ENCODE results near the gene SIL1. TPM values are rescaled to one million over a fixed set of nuclear protein-coding genes. Genes with fewer than 3 reads are reported as not detected.

The SIL1 gene
- total and polyA plus RNA-seq, 2 of the 4 experiments (the other 2 are of a cell fraction), result 56.1 to 66.0 TPM

DNA sequence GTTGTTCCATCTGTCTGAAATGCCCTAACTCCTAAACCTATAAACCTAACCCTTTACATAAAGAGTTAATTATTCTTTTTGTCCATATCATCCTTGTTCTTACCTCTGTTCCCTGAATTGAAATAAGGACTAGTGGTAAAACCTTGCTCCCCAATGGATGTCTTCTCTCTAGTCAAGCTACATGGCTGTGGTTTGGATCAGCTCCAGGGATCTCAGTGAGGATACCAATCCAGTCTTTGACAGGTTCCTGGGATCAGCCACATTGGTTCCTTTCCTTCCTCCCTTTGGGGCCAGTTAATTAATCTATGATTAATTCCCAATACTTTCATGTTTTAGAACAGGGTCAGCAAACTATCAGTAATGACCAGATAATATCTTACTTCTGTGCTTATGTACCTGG is 151.6 kb downstream of the SIL1 start:
- H3K9me1 ChIP-seq (ENCODE audit: insufficient read depth, low read length), result no peaks in the 10 kb centered on the region
- no peak overlapping the region for H2BK15ac ChIP-seq (ENCODE audit: low read depth, low read length)
- no peaks in the 10 kb centered on the region for H3K9me3 ChIP-seq (ENCODE audit: control insufficient read depth, insufficient read depth, low read length)
- BruUV-seq (replicated peaks), result no TSS peak
- dilution Hi-C loops (cut with HindIII; ENCODE audit: low sequenced_read_pairs, unreplicated experiment) (no loop called here), in situ Hi-C loops (cut with MboI; ENCODE audit: low sequenced_read_pairs) (no loop called here), intact Hi-C loops (cut with micrococcal nuclease) (no loop called here)
- ChIA-PET POLR2A (ENCODE audit: unreplicated experiment) (no interaction called here), CTCF (no interaction called here)
- H3K27me3 ChIP-seq (ENCODE audit: control insufficient read depth, insufficient read depth, low read length), result no peaks in the 10 kb centered on the region
- H3K18ac ChIP-seq (ENCODE audit: low read depth, low read length), result no peak overlapping the region
- no peak overlapping the region for H3K4ac ChIP-seq (ENCODE audit: low read depth, low read length)
- no peak overlapping the region for H4K8ac ChIP-seq (ENCODE audit: low read depth in 2 of 2, low read length in 2 of 2)
- no peak overlapping the region for H2BK5ac ChIP-seq (ENCODE audit: low read depth, low read length, poor library complexity, severe bottlenecking)
- TF ChIP-seq, protein P1, sequence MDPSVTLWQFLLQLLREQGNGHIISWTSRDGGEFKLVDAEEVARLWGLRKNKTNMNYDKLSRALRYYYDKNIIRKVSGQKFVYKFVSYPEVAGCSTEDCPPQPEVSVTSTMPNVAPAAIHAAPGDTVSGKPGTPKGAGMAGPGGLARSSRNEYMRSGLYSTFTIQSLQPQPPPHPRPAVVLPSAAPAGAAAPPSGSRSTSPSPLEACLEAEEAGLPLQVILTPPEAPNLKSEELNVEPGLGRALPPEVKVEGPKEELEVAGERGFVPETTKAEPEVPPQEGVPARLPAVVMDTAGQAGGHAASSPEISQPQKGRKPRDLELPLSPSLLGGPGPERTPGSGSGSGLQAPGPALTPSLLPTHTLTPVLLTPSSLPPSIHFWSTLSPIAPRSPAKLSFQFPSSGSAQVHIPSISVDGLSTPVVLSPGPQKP (IDR thresholded peaks at IDR 0.05; ENCODE audit: borderline replicate concordance, low read depth, low read length), result no peak
- no peak for TF ChIP-seq MAFK (IDR thresholded peaks at IDR 0.05; ENCODE audit: low read depth, low read length)
- TF ChIP-seq MXI1 (IDR thresholded peaks at IDR 0.05; ENCODE audit: borderline replicate concordance, low read depth, low read length), result no peak
- no peak overlapping the region for H3K4me3 ChIP-seq (ENCODE audit: insufficient read depth, low read depth, low read length)
- H3K9ac ChIP-seq (ENCODE audit: low read depth, low read length), result no peak overlapping the region
- DNase-seq (peak; percentile 15), ATAC-seq (ENCODE audit: low read depth) (no peak)
- H3K4me1 ChIP-seq (ENCODE audit: control insufficient read depth, insufficient read depth, low read length), result no peaks in the 10 kb centered on the region
- H3K23ac ChIP-seq (ENCODE audit: low read depth, low read length), result no peak overlapping the region
- no peak overlapping the region for H3K4me2 ChIP-seq (ENCODE audit: low read depth, low read length)
- H2BK120ac ChIP-seq (ENCODE audit: low read depth, low read length), result no peak overlapping the region
- no peak overlapping the region for H3K27ac ChIP-seq (ENCODE audit: insufficient read depth, low read length)
- H3K56ac ChIP-seq (ENCODE audit: extremely low read depth, insufficient read depth, low read length), result no peak overlapping the region
- no peaks in the 10 kb centered on the region; the same call in 1 of the 2 replicates for H4K20me1 ChIP-seq (ENCODE audit: insufficient read depth, low read length)
- H2BK20ac ChIP-seq (ENCODE audit: low read depth, low read length), result no peak overlapping the region
- H2AK5ac ChIP-seq (ENCODE audit: low read depth, low read length), result no peak overlapping the region
- H3K36me3 ChIP-seq (ENCODE audit: control insufficient read depth, insufficient read depth, low read length), result no peaks in the 10 kb centered on the region; the same call in 1 of the 2 replicates
- 0 out of 4 replicates have a peak, but pooled peaks cover 0 to 5% of the 10 kb centered on the region in 2 experiments for H3K79me1 ChIP-seq (ENCODE audit: low read depth in 1 of 2, low read length in 2 of 2)
- no peak overlapping the region for H4K5ac ChIP-seq (ENCODE audit: low read depth, low read length)
- H2AFZ ChIP-seq (replicated peaks; ENCODE audit: low read length, poor library complexity), result no peak overlapping the region
- H3K14ac ChIP-seq (replicated peaks; ENCODE audit: low read depth, low read length), result no peak overlapping the region
- H4K91ac ChIP-seq (ENCODE audit: insufficient read depth, low read depth, low read length), result no peak overlapping the region
- no peak overlapping the region for H2AK9ac ChIP-seq (replicated peaks; ENCODE audit: low read depth, low read length, poor library complexity)
